ENCODE results near the gene CCDC192.

CCDC192 gene

DNA sequence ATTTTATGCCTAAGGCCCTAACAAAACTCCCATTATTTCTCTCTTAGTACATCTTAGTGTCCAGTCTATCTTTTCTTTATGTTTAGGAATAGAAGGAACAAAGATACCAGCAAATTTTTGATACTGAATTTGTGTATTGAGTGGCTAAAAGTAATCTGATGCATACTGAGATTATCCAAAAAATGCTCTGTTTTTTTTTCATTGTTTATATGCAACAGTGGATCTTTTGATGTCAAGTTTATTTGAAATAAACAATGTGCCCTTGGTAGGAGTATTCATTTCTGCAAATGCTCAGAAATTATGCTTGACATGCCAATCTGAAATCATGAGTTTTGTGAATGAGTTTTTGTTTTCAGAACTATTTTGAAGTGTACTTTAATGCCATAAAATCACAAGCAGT, 58.7 kb downstream of the CCDC192 start:
- TF ChIP-seq ARNTL (CRISPR knock-in tag; IDR thresholded peaks at IDR 0.05; ENCODE audit: borderline replicate concordance, low read depth) (no peak), SNAI2 (CRISPR knock-in tag; IDR thresholded peaks at IDR 0.05) (no peak)
- TF ChIP-seq, protein P1, sequence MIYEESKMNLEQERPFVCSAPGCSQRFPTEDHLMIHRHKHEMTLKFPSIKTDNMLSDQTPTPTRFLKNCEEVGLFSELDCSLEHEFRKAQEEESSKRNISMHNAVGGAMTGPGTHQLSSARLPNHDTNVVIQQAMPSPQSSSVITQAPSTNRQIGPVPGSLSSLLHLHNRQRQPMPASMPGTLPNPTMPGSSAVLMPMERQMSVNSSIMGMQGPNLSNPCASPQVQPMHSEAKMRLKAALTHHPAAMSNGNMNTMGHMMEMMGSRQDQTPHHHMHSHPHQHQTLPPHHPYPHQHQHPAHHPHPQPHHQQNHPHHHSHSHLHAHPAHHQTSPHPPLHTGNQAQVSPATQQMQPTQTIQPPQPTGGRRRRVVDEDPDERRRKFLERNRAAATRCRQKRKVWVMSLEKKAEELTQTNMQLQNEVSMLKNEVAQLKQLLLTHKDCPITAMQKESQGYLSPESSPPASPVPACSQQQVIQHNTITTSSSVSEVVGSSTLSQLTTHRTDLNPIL (CRISPR knock-in tag; IDR thresholded peaks at IDR 0.05; ENCODE audit: low read depth) = no peak
- ATAC-seq = no peak

DNA sequence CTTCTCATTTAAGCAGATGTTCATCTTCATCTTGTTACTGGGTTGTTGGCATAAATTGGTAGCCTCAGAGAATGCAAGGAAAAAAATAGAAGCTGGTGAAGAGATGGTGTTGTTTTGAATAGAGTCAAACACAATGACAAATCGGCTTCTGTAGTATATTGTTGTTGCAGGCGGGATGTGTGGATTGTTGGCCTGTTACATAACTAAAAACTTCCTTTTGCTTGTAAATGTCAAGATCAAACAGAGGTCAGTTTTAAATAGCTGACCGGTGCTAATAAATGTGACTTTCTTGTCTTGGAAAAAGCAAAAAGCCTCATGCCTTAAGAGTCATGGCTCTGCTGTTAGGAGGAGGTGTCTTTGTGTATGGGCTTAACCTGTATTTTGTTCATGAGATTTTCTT, 59.2 kb downstream of the CCDC192 start:
- TF ChIP-seq ARNTL (CRISPR knock-in tag; IDR thresholded peaks at IDR 0.05; ENCODE audit: borderline replicate concordance, low read depth) = no peak
- no peak for TF ChIP-seq ISL1 (CRISPR knock-in tag; IDR thresholded peaks at IDR 0.05)
- TF ChIP-seq, protein P2, sequence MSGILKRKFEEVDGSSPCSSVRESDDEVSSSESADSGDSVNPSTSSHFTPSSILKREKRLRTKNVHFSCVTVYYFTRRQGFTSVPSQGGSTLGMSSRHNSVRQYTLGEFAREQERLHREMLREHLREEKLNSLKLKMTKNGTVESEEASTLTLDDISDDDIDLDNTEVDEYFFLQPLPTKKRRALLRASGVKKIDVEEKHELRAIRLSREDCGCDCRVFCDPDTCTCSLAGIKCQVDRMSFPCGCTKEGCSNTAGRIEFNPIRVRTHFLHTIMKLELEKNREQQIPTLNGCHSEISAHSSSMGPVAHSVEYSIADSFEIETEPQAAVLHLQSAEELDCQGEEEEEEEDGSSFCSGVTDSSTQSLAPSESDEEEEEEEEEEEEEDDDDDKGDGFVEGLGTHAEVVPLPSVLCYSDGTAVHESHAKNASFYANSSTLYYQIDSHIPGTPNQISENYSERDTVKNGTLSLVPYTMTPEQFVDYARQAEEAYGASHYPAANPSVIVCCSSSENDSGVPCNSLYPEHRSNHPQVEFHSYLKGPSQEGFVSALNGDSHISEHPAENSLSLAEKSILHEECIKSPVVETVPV (CRISPR knock-in tag; IDR thresholded peaks at IDR 0.05) = no peak
- TF ChIP-seq, protein P3, sequence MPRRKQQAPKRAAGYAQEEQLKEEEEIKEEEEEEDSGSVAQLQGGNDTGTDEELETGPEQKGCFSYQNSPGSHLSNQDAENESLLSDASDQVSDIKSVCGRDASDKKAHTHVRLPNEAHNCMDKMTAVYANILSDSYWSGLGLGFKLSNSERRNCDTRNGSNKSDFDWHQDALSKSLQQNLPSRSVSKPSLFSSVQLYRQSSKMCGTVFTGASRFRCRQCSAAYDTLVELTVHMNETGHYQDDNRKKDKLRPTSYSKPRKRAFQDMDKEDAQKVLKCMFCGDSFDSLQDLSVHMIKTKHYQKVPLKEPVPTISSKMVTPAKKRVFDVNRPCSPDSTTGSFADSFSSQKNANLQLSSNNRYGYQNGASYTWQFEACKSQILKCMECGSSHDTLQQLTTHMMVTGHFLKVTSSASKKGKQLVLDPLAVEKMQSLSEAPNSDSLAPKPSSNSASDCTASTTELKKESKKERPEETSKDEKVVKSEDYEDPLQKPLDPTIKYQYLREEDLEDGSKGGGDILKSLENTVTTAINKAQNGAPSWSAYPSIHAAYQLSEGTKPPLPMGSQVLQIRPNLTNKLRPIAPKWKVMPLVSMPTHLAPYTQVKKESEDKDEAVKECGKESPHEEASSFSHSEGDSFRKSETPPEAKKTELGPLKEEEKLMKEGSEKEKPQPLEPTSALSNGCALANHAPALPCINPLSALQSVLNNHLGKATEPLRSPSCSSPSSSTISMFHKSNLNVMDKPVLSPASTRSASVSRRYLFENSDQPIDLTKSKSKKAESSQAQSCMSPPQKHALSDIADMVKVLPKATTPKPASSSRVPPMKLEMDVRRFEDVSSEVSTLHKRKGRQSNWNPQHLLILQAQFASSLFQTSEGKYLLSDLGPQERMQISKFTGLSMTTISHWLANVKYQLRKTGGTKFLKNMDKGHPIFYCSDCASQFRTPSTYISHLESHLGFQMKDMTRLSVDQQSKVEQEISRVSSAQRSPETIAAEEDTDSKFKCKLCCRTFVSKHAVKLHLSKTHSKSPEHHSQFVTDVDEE (CRISPR knock-in tag; IDR thresholded peaks at IDR 0.05) = no peak
- TF ChIP-seq PPARA (CRISPR knock-in tag; IDR thresholded peaks at IDR 0.05; ENCODE audit: borderline replicate concordance) = no peak
- no peak for TF ChIP-seq ZFP3 (CRISPR knock-in tag; IDR thresholded peaks at IDR 0.05)
- TF ChIP-seq CSDC2 (CRISPR knock-in tag; IDR thresholded peaks at IDR 0.05) = no peak
- no peak for TF ChIP-seq ZNF8 (CRISPR knock-in tag; IDR thresholded peaks at IDR 0.05)
- TF ChIP-seq TOX (CRISPR knock-in tag; IDR thresholded peaks at IDR 0.05; ENCODE audit: borderline replicate concordance) = no peak
- TF ChIP-seq BACH2 (CRISPR knock-in tag; IDR thresholded peaks at IDR 0.05; ENCODE audit: borderline replicate concordance) = no peak
- no peak for TF ChIP-seq TCF4 (CRISPR knock-in tag; IDR thresholded peaks at IDR 0.05; ENCODE audit: borderline replicate concordance)
- TF ChIP-seq, protein P1 (CRISPR knock-in tag; IDR thresholded peaks at IDR 0.05; ENCODE audit: low read depth) = no peak
- no peak for TF ChIP-seq ZNF565 (CRISPR knock-in tag; conservative IDR thresholded peaks at IDR 0.05; ENCODE audit: low read depth)
- ATAC-seq = no peak

DNA sequence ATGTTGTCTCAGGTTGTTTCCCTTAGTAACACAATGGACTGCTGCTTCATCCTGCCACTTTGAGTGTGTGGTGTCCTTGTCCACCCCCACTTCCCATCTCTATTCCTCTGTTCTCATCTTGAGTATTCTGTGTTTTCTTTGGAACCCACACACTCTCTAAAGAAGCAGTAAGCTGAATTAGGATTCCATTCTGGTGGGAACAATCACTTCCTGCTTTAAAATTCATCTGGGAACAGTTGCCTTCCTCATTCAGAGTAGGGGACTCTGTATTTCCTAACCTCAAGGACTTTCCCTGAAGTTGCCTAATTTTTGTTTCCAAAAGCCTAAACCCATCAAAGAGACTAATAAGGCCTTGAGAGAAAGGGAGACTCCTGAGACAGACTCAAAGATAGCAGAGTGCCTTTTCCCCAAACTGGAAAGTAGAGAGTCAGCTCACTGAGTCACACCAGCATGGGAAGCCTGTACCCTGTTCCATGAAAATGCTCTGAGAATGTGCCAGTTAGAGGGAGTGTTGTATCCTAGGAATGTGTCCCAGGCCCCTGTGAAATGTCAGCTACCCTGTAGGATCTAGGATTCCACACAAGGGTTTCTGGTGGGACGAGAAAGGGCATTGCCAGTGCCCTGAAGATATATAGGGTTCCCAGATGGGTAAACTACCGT, 63.6 kb downstream of the CCDC192 start:
- TF ChIP-seq, protein P2 (CRISPR knock-in tag; IDR thresholded peaks at IDR 0.05) = no peak
- TF ChIP-seq ZNF565 (CRISPR knock-in tag; conservative IDR thresholded peaks at IDR 0.05; ENCODE audit: low read depth) (no peak), OSR1 (CRISPR knock-in tag; IDR thresholded peaks at IDR 0.05) (no peak), TOX (CRISPR knock-in tag; IDR thresholded peaks at IDR 0.05; ENCODE audit: borderline replicate concordance) (no peak), GLIS3 (CRISPR knock-in tag; IDR thresholded peaks at IDR 0.05) (no peak)
- TF ChIP-seq, protein P4, sequence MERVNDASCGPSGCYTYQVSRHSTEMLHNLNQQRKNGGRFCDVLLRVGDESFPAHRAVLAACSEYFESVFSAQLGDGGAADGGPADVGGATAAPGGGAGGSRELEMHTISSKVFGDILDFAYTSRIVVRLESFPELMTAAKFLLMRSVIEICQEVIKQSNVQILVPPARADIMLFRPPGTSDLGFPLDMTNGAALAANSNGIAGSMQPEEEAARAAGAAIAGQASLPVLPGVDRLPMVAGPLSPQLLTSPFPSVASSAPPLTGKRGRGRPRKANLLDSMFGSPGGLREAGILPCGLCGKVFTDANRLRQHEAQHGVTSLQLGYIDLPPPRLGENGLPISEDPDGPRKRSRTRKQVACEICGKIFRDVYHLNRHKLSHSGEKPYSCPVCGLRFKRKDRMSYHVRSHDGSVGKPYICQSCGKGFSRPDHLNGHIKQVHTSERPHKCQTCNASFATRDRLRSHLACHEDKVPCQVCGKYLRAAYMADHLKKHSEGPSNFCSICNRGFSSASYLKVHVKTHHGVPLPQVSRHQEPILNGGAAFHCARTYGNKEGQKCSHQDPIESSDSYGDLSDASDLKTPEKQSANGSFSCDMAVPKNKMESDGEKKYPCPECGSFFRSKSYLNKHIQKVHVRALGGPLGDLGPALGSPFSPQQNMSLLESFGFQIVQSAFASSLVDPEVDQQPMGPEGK (CRISPR knock-in tag; IDR thresholded peaks at IDR 0.05; ENCODE audit: borderline replicate concordance) = no peak
- TF ChIP-seq, protein P1 (CRISPR knock-in tag; IDR thresholded peaks at IDR 0.05; ENCODE audit: low read depth) = no peak
- ATAC-seq = no peak; the same call in 2 of the 3 replicates

All from SK-N-SH treated with all-trans-retinoic acid at 6 μM for 48 hours (cell line).